Spleen (tissue), 11 donors: Measurements from ENCODE around the gene MESD. TPM values are rescaled to one million over a fixed set of nuclear protein-coding genes. Genes with fewer than 3 reads are reported as not detected.

Experiments
- DNase-seq: peaks from one replicate; pipeline ENCODE4 v3.0.0-alpha.2; 2020
- H3K27ac ChIP-seq, 8 donors: fragments of 200-600 bp; sonication (generic) in 7 of 8; 1 replicate in 4 of 8; 2 replicates in 4 of 8; pipeline versions ENCODE4 v1.5.0 to v1.8.0; 2016 to 2021; ENCODE audit warnings: inconsistent platforms in 4 of 8, mild to moderate bottlenecking in 4 of 8, moderate library complexity in 1 of 8
- H3K27me3 ChIP-seq, 7 donors: fragments of 200-600 bp; sonication (generic) in 6 of 7; replicated peaks in 1 of 7; 1 replicate in 4 of 7; 2 replicates in 3 of 7; pipeline versions ENCODE4 v1.5.0 to v1.8.0; 2016 to 2021; ENCODE audit warnings: inconsistent platforms in 3 of 7, mild to moderate bottlenecking in 1 of 7
- H3K36me3 ChIP-seq, 6 donors: fragments of 200-600 bp; sonication (generic) in 5 of 6; 1 replicate in 4 of 6; 2 replicates in 2 of 6; pipeline versions ENCODE4 v1.5.0 to v1.8.0; 2016 to 2021; ENCODE audit warnings: inconsistent platforms in 2 of 6
- H3K4me1 ChIP-seq, 6 donors: fragments of 200-600 bp; sonication (generic) in 5 of 6; 1 replicate in 3 of 6; 2 replicates in 3 of 6; pipeline versions ENCODE4 v1.5.0 to v1.8.0; 2016 to 2021; ENCODE audit warnings: inconsistent platforms in 3 of 6
- H3K4me3 ChIP-seq, 8 donors: fragments of 200-600 bp; sonication (generic) in 7 of 8; 1 replicate in 4 of 8; 2 replicates in 4 of 8; pipeline versions ENCODE4 v1.5.0 to v1.8.0; 2016 to 2021; ENCODE audit warnings: inconsistent platforms in 4 of 8, mild to moderate bottlenecking in 4 of 8, moderate library complexity in 2 of 8
- H3K9me3 ChIP-seq, 8 donors: fragments of 200-600 bp; sonication (generic) in 7 of 8; 1 replicate in 4 of 8; 2 replicates in 4 of 8; pipeline versions ENCODE4 v1.5.0 to v1.8.0; 2016 to 2021; ENCODE audit warnings: inconsistent platforms in 4 of 8
- CTCF ChIP-seq, 11 experiments: fragments of 200-600 bp in 7 of 11; fragments of 450-650 bp in 4 of 11; sonication (generic) in 4 of 11; IDR thresholded peaks in 8 of 11; conservative IDR thresholded peaks in 3 of 11; 1 replicate in 7 of 11; 2 replicates in 4 of 11; pipeline versions ENCODE4 v1.4.0 to v1.8.0; 2016 to 2021; ENCODE audit warnings: antibody characterized with exemption in 11 of 11, inconsistent platforms in 4 of 11, mild to moderate bottlenecking in 1 of 11
- POLR2A ChIP-seq, 3 donors: fragments of 450-650 bp; IDR thresholded peaks; one replicate each; pipeline ENCODE4 v1.5.1; 2017; ENCODE audit warnings: antibody characterized with exemption in 3 of 3, mild to moderate bottlenecking in 1 of 3
- POLR2AphosphoS5 ChIP-seq, 3 donors: sonication (generic); formaldehyde crosslinking; IDR thresholded peaks; one replicate each; pipeline ENCODE4 v1.5.1; 2017; ENCODE audit warnings: antibody characterized with exemption in 3 of 3
- WGBS, 5 donors: extraction: QIAGEN DNeasy Blood & Tissue Kit in 3 of 5; methylation state at CpG; one replicate each; pipeline versions ENCODE4 v1.1.5 to v1.1.7; 2013 to 2018; 5-methylcytosine and 5-hydroxymethylcytosine counted together
- intact Hi-C: fragments of 100-400 bp; cut with DNase I; formaldehyde crosslinking; loops from one replicate; pipeline ENCODE4 v1.15.0; 2023; ENCODE audit warnings: low total_unique reads
- polyA plus RNA-seq, 3 donors: library from polyadenylated mRNA; stranded (reverse); fragments of 200-250 nt; gene quantifications; one replicate each; pipeline ENCODE4 v1.2.1, GENCODE V29; 2013
- total RNA-seq, 7 donors: library from RNA; depleted of rRNA in 3 of 7; stranded (reverse); fragments of >200 nt in 3 of 7; fragmentation: NEBNext Ultra II Directional in 4 of 7; extraction: Animal tissue kit (Norgen Biotek cat#: 25700) in 4 of 7; gene quantifications; one replicate each; pipeline versions ENCODE4 v1.1.0 to v1.2.1, GENCODE V29; 2016 to 2021
- donor health status: healthy with polysubstance abuse.
- donor health status: DM: no; HTN: no; CAD: no; lungs with moderate emphysema.
- donor health status: DM: no; HTN: no; CAD: no.
- donor health status: Bipolar disorder and iron deficiency.
- donor health status: healthy.
- donor health status: DM: no; HTN: no; CAD: no.
- donor health status: DM: yes; HTN: yes; CAD: no.

MESD gene
- total and polyA plus RNA-seq, 10 donors = 8.5 to 39.8 (median 27.5) TPM

- Histone ChIP-seq H3K4me1 (peaks cover 3 to 32% (median 19%) of the 10 kb centered on the region in 6 donors), H3K27me3 (no peaks in the 10 kb centered on the region), H3K4me3 (no peak overlapping the region), H3K9me3 (no peaks in the 10 kb centered on the region), H3K27ac (peak overlapping the region in 4 of 8 donors; percentile 1 to 61 (median 28)), H3K36me3 (no peaks in the 10 kb centered on the region)
- 31 to 57% (median 51%) methylated on average over 3 of the region's 3 CpGs for WGBS, 5 donors
- no peak for DNase-seq
- intact Hi-C loops = no loop called here
- TF ChIP-seq CTCF (IDR thresholded peaks at IDR 0.05 in 8 of 11, conservative IDR thresholded peaks at IDR 0.05 in 3 of 11) (no peak), POLR2AphosphoS5 (IDR thresholded peaks at IDR 0.05) (no peak)
These were observed 40.7 kb upstream of the MESD start for GRCh38 chr15:81030301-81030750.

DNA sequence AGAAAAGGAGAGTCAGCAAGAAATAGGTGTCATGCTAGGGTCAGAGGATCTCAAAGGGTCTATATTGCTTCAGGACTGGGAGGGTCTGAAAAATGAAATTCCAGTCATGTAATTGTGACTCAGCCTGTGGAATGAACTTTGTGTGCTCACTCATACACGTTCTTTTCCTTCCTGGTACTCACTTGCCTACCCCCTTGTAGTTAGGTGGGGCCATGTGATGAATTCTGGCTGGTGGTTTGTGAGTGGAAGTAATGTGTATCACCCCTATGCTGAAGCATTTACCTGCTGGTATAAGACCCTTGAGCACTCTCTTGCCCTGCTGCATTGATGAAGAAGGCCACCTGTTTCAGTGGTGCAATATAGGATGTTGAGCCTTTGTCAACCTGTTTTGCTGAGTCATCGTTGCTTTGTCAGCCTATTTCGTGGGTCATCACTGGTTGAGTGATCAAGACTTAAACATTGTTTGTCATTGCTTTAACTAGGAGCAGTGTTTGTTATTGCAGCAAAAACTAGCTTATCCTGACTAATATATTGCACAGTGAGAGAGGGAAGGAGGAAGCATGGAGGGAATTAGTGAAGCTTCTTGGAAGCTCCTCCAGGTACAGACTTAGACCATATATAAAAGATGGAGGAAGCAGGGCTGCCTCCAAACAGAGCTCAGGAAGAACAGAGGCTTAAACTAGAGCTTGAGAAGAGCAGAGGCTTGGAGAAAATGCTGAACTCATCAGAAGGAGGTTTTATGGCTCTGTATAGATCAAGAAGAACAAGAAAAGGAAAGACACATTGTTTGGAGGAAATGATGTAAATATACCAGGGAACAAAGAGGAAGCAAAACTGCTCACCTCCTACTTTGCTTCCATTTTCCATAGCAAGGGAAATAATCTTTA is 40.0 kb upstream of the MESD start:
- Histone ChIP-seq H3K4me3 (no peak overlapping the region), H3K27ac (peak overlapping the region in 4 of 8 donors; percentile 1 to 61 (median 28)), H3K4me1 (peaks cover 3 to 39% (median 24%) of the 10 kb centered on the region in 6 donors), H3K9me3 (no peaks in the 10 kb centered on the region), H3K27me3 (no peaks in the 10 kb centered on the region), H3K36me3 (no peaks in the 10 kb centered on the region)
- DNase-seq = no peak
- intact Hi-C loops = no loop called here
- 52 to 74% (median 61%) methylated on average over 3 of the region's 3 CpGs for WGBS, 5 donors
- TF ChIP-seq CTCF (IDR thresholded peaks at IDR 0.05 in 8 of 11, conservative IDR thresholded peaks at IDR 0.05 in 3 of 11) = no peak
- no peak for TF ChIP-seq POLR2AphosphoS5 (IDR thresholded peaks at IDR 0.05)
- TF ChIP-seq POLR2A (IDR thresholded peaks at IDR 0.05) = no peak

- Histone ChIP-seq H3K27ac (no peak overlapping the region), H3K4me1 (peaks cover 15 to 53% (median 40%) of the 10 kb centered on the region in 6 donors), H3K9me3 (no peaks in the 10 kb centered on the region), H3K4me3 (no peak overlapping the region), H3K27me3 (no peaks in the 10 kb centered on the region), H3K36me3 (no peaks in the 10 kb centered on the region)
- 87 to 95% (median 91%) methylated on average over 2 of the region's 2 CpGs for WGBS, 5 donors
- DNase-seq = no peak
- TF ChIP-seq POLR2A (IDR thresholded peaks at IDR 0.05) (no peak), POLR2AphosphoS5 (IDR thresholded peaks at IDR 0.05) (no peak), CTCF (IDR thresholded peaks at IDR 0.05 in 8 of 11, conservative IDR thresholded peaks at IDR 0.05 in 3 of 11) (no peak)
- intact Hi-C loops = no loop called here
These were observed 37.4 kb upstream of the MESD start for GRCh38 chr15:81026836-81027599.
